K562 (cell line): Measurements from ENCODE around the gene SELENOK. TPM values are rescaled to one million over a fixed set of nuclear protein-coding genes. Genes with fewer than 3 reads are reported as not detected.

Source experiments
- ATAC-seq: fragments of 200-7000 bp; cut with Tn5 transposase; 3 replicates; pipeline ENCODE4 v1.9.1; 2020; ENCODE audit warnings: moderate library complexity
- BruUV-seq: library from RNA; stranded (reverse); fragments of 400-500 nt; replicated peaks from 2 replicates; lab custom pipeline; 2021; lab: Mats Ljungman, UMichigan
- CTCF ChIA-PET: fragments of 300-600 bp; formaldehyde crosslinking; extraction: SDS; loops from one replicate; lab custom pipeline; 2021; ENCODE audit warnings: low intra/inter-chr PET ratio; lab: Yijun Ruan, JAX
- POLR2A ChIA-PET: fragments of 300-600, 350-650 bp; sonication (Branson Sonifier 250); formaldehyde crosslinking; extraction: SDS; loops from one replicate; lab custom pipeline; 2021; ENCODE audit warnings: antibody characterized with exemption, inconsistent platforms; lab: Yijun Ruan, JAX
- DNase-seq, 4 experiments: peaks; one replicate each; pipeline versions ENCODE4 v3.0.0 to v3.0.0-alpha.2; 2011 to 2018; ENCODE audit warnings: low spot score in 3 of 4, mixed read lengths in 3 of 4; ENCODE audit errors: extremely low read depth in 1 of 4
- FAIRE-seq: peaks from 2 replicates; lab custom pipeline; 2011; peaks lifted over from hg19 to GRCh38; lab: Jason Lieb, UNC
- H2AFZ ChIP-seq: 2 replicates; pipeline ENCODE4 v1.6.0; 2011; ENCODE audit warnings: low read depth, low read length, control low read depth, inconsistent platforms
- H3K27ac ChIP-seq: fragments of 200-600 bp; 3 replicates; pipeline ENCODE4 v1.8.0; 2011; ENCODE audit warnings: low read depth, mild to moderate bottlenecking, control low read depth, inconsistent platforms, low read length, moderate library complexity, mixed read lengths; ENCODE audit errors: extremely low read depth
- H3K27me3 ChIP-seq, 2 experiments: fragments of 300-600 bp in 1 of 2; 2 replicates in 1 of 2; 3 replicates in 1 of 2; pipeline versions ENCODE4 v1.6.0 to v1.8.0; 2011; ENCODE audit warnings: inconsistent platforms in 2 of 2, low read length in 2 of 2, mild to moderate bottlenecking in 1 of 2, mixed read lengths in 1 of 2, moderate library complexity in 1 of 2; ENCODE audit not compliant: control insufficient read depth in 2 of 2, insufficient read depth in 2 of 2
- H3K36me3 ChIP-seq: fragments of 300-600 bp; 3 replicates; pipeline ENCODE4 v1.8.0; 2011; ENCODE audit warnings: mild to moderate bottlenecking, low read length, inconsistent platforms; ENCODE audit not compliant: control insufficient read depth, insufficient read depth
- H3K4me1 ChIP-seq, 2 experiments: fragments of 200-600 bp in 1 of 2; replicated peaks in 1 of 2; 2 replicates in 1 of 2; 3 replicates in 1 of 2; pipeline versions ENCODE4 v1.5.1 to v1.8.0; 2011; ENCODE audit warnings: inconsistent platforms in 2 of 2, low read length in 2 of 2, mild to moderate bottlenecking in 1 of 2, mixed read lengths in 1 of 2, moderate library complexity in 1 of 2; ENCODE audit not compliant: control insufficient read depth in 2 of 2, insufficient read depth in 2 of 2
- H3K4me2 ChIP-seq: 2 replicates; pipeline ENCODE4 v1.6.1; 2011; ENCODE audit warnings: low read length, control low read depth, inconsistent platforms, mixed read lengths; ENCODE audit not compliant: insufficient read depth
- H3K4me3 ChIP-seq: fragments of 200-600 bp; sonication (generic), shearing (Covaris generic); 2 replicates; pipeline ENCODE4 v1.5.1; 2016; ENCODE audit warnings: control low read depth, inconsistent platforms
- H3K79me2 ChIP-seq: fragments of 200-600 bp; 3 replicates; pipeline ENCODE4 v1.8.0; 2011; ENCODE audit warnings: low read length, inconsistent platforms; ENCODE audit not compliant: control insufficient read depth, insufficient read depth
- H3K9ac ChIP-seq, 2 experiments: 2 replicates each; pipeline versions ENCODE4 v1.6.0 to v1.6.1; 2011; ENCODE audit warnings: low read depth in 2 of 2, low read length in 2 of 2, control low read depth in 1 of 2, inconsistent platforms in 1 of 2, mild to moderate bottlenecking in 1 of 2, mixed read lengths in 1 of 2; ENCODE audit not compliant: insufficient read depth in 1 of 2
- H3K9me1 ChIP-seq: one replicate; pipeline ENCODE4 v1.6.0; 2011; ENCODE audit warnings: inconsistent platforms, mild to moderate bottlenecking, low read length, moderate library complexity; ENCODE audit not compliant: control insufficient read depth, insufficient read depth
- H3K9me3 ChIP-seq: replicated peaks from 2 replicates; pipeline ENCODE4 v1.5.1; 2011; ENCODE audit warnings: low read depth, low read length, inconsistent platforms; ENCODE audit not compliant: control insufficient read depth, insufficient read depth
- H4K20me1 ChIP-seq: replicated peaks from 2 replicates; pipeline ENCODE4 v1.6.1; 2011; ENCODE audit warnings: low read length, inconsistent platforms, mixed read lengths; ENCODE audit not compliant: control insufficient read depth, insufficient read depth
- CBX8 ChIP-seq: fragments of 200-600 bp; sonication (generic); IDR thresholded peaks from 2 replicates; pipeline ENCODE4 v1.6.1; 2012; ENCODE audit warnings: borderline replicate concordance, mixed run types, low read depth, mild to moderate bottlenecking, moderate library complexity, mixed read lengths, low read length, control low read depth, inconsistent platforms; ENCODE audit not compliant: poor library complexity, severe bottlenecking; ENCODE audit errors: extremely low read depth
- CREBBP ChIP-seq: IDR thresholded peaks from one replicate; pipeline ENCODE4 v1.6.1; 2012; ENCODE audit warnings: low read depth, mild to moderate bottlenecking, control low read depth, inconsistent platforms, low read length
- E2F3 ChIP-seq: fragments of 250-450 bp; sonication (Bioruptor Pico); IDR thresholded peaks from 2 replicates; pipeline ENCODE4 v1.4.0; 2020; ENCODE audit warnings: mild to moderate bottlenecking
- EGR1 ChIP-seq: fragments of 450-650 bp; conservative IDR thresholded peaks from 2 replicates; pipeline ENCODE4 v1.6.1; 2017; ENCODE audit warnings: mild to moderate bottlenecking
- GABPB1 ChIP-seq: sonication (generic); formaldehyde crosslinking; IDR thresholded peaks from 2 replicates; pipeline ENCODE4 v1.8.0; 2022; ENCODE audit warnings: mild to moderate bottlenecking, missing genetic modification reagents
- ILK ChIP-seq: fragments of 450-650 bp; IDR thresholded peaks from 2 replicates; pipeline ENCODE4 v1.6.1; 2016; ENCODE audit warnings: missing genetic modification characterization, low read depth, mild to moderate bottlenecking, missing compliant biosample characterization, moderate library complexity, borderline replicate concordance
- KDM1A ChIP-seq, 2 experiments: fragments of 450-650 bp; IDR thresholded peaks; 2 replicates each; pipeline ENCODE4 v1.6.1; 2016; ENCODE audit warnings: mild to moderate bottlenecking in 2 of 2
- NCOA6 ChIP-seq: fragments of 450-650 bp; IDR thresholded peaks from 2 replicates; pipeline ENCODE4 v1.6.1; 2017; ENCODE audit warnings: mild to moderate bottlenecking
- NRF1 ChIP-seq, 2 experiments: fragments of 450-650 bp; IDR thresholded peaks in 1 of 2; conservative IDR thresholded peaks in 1 of 2; 2 replicates each; pipeline ENCODE4 v1.6.1; 2014; ENCODE audit warnings: mild to moderate bottlenecking in 2 of 2
- PTTG1 ChIP-seq: fragments of 450-650 bp; IDR thresholded peaks from 2 replicates; pipeline ENCODE4 v1.6.1; 2016; ENCODE audit warnings: low read depth, mild to moderate bottlenecking, missing genetic modification characterization, missing compliant biosample characterization
- TFAM ChIP-seq: fragments of 250-450 bp; sonication (Bioruptor Pico); conservative IDR thresholded peaks from 2 replicates; pipeline ENCODE4 v1.5.0; 2021; ENCODE audit warnings: mild to moderate bottlenecking, moderate library complexity
- YY1 ChIP-seq, 3 experiments: IDR thresholded peaks; 2 replicates each; pipeline ENCODE4 v1.6.1; 2011; ENCODE audit warnings: low read length in 2 of 3, mild to moderate bottlenecking in 2 of 3, moderate library complexity in 2 of 3, borderline replicate concordance in 1 of 3, control low read depth in 1 of 3, low read depth in 1 of 3; ENCODE audit not compliant: insufficient read depth in 3 of 3, insufficient replicate concordance in 2 of 3, control insufficient read depth in 1 of 3, insufficient read length in 1 of 3; ENCODE audit errors: extremely low read depth in 1 of 3
- ZNF175 ChIP-seq: fragments of 200-800 bp; sonication (Bioruptor generic); IDR thresholded peaks from 2 replicates; pipeline ENCODE4 v1.6.1; 2016; ENCODE audit warnings: low read depth, mild to moderate bottlenecking, missing genetic modification characterization, missing compliant biosample characterization
- WGBS: fragments of 100-300 bp; shearing (Covaris generic); methylation state at CpG from one replicate; pipeline ENCODE4 v1.1.6; 2016; ENCODE audit warnings: low coverage, mixed read lengths; ENCODE audit not compliant: insufficient coverage; ENCODE audit errors: missing lambda C conversion rate; 5-methylcytosine and 5-hydroxymethylcytosine counted together
- in situ Hi-C: fragments of 300-500 bp; cut with MboI; formaldehyde crosslinking; loops from 4 replicates; pipeline ENCODE4 v1.15.0; 2018; ENCODE audit warnings: inconsistent platforms, mixed read lengths
- intact Hi-C: fragments of 100-400 bp; cut with micrococcal nuclease; formaldehyde crosslinking; loops from 2 replicates; pipeline ENCODE4 v1.14.2; 2022
- polyA plus RNA-seq, 8 experiments: library from polyadenylated mRNA; depleted of rRNA in 4 of 8; stranded (reverse) in 5 of 8; unstranded in 3 of 8; fragments of >200 nt; fragmentation: Nextera tagmentation in 2 of 8; fragmentation: Illumina TruSeq in 1 of 8; extraction: Ambion mirVana in 2 of 8; extraction: Trizol in 1 of 8; gene quantifications; 2 replicates each; pipeline versions ENCODE4 v1.2.1 to v1.2.3, GENCODE V29; 2011 to 2014; ENCODE audit warnings: inconsistent platforms in 1 of 8, missing spikeins in 1 of 8
- total RNA-seq, 7 experiments: library from RNA; depleted of rRNA in 6 of 7; stranded (reverse); fragments of >200 nt in 6 of 7; fragmentation: Illumina TruSeq in 2 of 7; extraction: Trizol in 2 of 7; gene quantifications; 2 replicates each; pipeline versions ENCODE4 v1.2.1 to v1.2.3, GENCODE V29; 2011 to 2021; ENCODE audit warnings: low replicate concordance in 1 of 7
- TF ChIP-seq, protein P1 (sequence below): fragments of 200-800 bp; sonication (Bioruptor generic); IDR thresholded peaks from 2 replicates; pipeline ENCODE4 v1.6.1; 2017; ENCODE audit warnings: missing genetic modification characterization, missing compliant biosample characterization
- TF ChIP-seq, protein P2 (sequence below): fragments of 250-450 bp; sonication (Bioruptor Pico); IDR thresholded peaks from 2 replicates; pipeline ENCODE4 v1.8.0; 2022; ENCODE audit warnings: moderate library complexity, mild to moderate bottlenecking, inconsistent platforms
- TF ChIP-seq, protein P3 (sequence below), 3 experiments: IDR thresholded peaks in 2 of 3; conservative IDR thresholded peaks in 1 of 3; 2 replicates each; pipeline ENCODE4 v1.5.1; 2011 to 2012; ENCODE audit warnings: low read length in 3 of 3, mild to moderate bottlenecking in 3 of 3, control low read depth in 2 of 3, improper control_type of control experiment in 1 of 3, inconsistent platforms in 1 of 3, low read depth in 1 of 3, mixed read lengths in 1 of 3, moderate library complexity in 1 of 3; ENCODE audit not compliant: insufficient read depth in 2 of 3

SELENOK gene
- total and polyA plus RNA-seq, 9 of the 15 experiments (the other 6 are each of a cell fraction or from before 2014, with no cell fraction given) = 18.3 to 164 (median 34.8) TPM

DNA sequence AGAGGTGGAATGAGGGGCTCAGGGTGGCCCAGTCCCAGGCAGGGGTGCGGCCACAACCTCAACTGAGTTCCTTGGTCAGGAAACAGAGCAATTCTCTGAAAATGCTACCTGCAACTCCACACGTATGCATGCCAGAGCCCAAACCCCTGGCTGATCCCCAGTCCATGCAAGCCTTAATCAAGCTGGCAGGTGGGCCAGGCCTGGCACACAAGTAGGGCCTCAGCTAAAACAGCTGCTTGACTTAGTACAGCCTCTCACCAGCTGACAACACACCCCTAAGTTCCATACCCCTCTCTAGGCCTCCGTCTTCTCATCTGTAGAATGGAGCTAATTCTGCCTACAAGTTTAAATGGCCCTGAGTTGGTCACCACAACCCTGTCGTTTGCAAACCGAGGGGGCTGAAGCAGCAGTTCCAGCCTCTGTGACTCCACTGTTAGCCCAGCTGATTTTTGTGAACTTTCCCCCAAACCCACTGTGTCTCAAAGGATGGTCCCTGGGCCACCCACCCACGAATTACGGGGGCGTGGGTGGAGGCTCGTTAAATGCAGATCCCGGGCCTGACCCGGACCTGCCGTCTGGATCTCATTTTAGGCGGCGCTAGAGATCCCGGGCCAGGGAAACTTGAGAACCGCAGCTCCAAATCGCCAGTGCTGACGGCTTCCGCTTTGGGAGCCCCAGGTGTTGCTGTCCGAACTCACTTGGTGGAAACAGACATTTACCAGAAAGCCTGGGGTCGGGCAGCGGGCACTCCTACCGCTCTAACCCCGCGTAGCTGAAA, 46.4 kb downstream of the SELENOK start:
- no TSS peak for BruUV-seq
- no peak for TF ChIP-seq NRF1 (conservative IDR thresholded peaks at IDR 0.05 in 1 of 2, IDR thresholded peaks at IDR 0.05 in 1 of 2)
- 0 out of 2 replicates have a peak, but pooled peaks have one; percentile 16 for TF ChIP-seq GABPB1 (CRISPR knock-in tag)
- TF ChIP-seq YY1 (IDR thresholded peaks at IDR 0.05; ENCODE audit: borderline replicate concordance in 1 of 3, control insufficient read depth in 1 of 3, extremely low read depth in 1 of 3, insufficient read depth in 3 of 3, insufficient read length in 1 of 3, insufficient replicate concordance in 2 of 3, low read depth in 1 of 3, low read length in 2 of 3) = no peak
- TF ChIP-seq, protein P1, sequence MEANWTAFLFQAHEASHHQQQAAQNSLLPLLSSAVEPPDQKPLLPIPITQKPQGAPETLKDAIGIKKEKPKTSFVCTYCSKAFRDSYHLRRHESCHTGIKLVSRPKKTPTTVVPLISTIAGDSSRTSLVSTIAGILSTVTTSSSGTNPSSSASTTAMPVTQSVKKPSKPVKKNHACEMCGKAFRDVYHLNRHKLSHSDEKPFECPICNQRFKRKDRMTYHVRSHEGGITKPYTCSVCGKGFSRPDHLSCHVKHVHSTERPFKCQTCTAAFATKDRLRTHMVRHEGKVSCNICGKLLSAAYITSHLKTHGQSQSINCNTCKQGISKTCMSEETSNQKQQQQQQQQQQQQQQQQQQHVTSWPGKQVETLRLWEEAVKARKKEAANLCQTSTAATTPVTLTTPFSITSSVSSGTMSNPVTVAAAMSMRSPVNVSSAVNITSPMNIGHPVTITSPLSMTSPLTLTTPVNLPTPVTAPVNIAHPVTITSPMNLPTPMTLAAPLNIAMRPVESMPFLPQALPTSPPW (CRISPR knock-in tag) = no peak
- no peak for TF ChIP-seq TFAM (CRISPR knock-in tag)
- no peak for TF ChIP-seq CBX8
- TF ChIP-seq E2F3 = no peak
- TF ChIP-seq CREBBP = no peak
- TF ChIP-seq, protein P2, sequence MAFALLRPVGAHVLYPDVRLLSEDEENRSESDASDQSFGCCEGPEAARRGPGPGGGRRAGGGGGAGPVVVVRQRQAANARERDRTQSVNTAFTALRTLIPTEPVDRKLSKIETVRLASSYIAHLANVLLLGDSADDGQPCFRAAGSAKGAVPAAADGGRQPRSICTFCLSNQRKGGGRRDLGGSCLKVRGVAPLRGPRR = no peak
- no peak for TF ChIP-seq KDM1A (IDR thresholded peaks at IDR 0.05)
- no peak for TF ChIP-seq ZNF175 (CRISPR knock-in tag)
- no peak for TF ChIP-seq ILK (tag)
- TF ChIP-seq NCOA6 = no peak
- no peak for TF ChIP-seq PTTG1 (tag)
- TF ChIP-seq, protein P3, sequence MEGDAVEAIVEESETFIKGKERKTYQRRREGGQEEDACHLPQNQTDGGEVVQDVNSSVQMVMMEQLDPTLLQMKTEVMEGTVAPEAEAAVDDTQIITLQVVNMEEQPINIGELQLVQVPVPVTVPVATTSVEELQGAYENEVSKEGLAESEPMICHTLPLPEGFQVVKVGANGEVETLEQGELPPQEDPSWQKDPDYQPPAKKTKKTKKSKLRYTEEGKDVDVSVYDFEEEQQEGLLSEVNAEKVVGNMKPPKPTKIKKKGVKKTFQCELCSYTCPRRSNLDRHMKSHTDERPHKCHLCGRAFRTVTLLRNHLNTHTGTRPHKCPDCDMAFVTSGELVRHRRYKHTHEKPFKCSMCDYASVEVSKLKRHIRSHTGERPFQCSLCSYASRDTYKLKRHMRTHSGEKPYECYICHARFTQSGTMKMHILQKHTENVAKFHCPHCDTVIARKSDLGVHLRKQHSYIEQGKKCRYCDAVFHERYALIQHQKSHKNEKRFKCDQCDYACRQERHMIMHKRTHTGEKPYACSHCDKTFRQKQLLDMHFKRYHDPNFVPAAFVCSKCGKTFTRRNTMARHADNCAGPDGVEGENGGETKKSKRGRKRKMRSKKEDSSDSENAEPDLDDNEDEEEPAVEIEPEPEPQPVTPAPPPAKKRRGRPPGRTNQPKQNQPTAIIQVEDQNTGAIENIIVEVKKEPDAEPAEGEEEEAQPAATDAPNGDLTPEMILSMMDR (IDR thresholded peaks at IDR 0.05 in 2 of 3, conservative IDR thresholded peaks at IDR 0.05 in 1 of 3; ENCODE audit: insufficient read depth in 2 of 3, low read depth in 1 of 3, low read length in 3 of 3) = peak; percentile 4 to 12 (median 5); a peak in 1 of 6 replicates
- peak; percentile 66 for TF ChIP-seq EGR1

More for the DNA sequence above, 46.4 kb downstream of the SELENOK start:
- H3K27me3 ChIP-seq = peaks cover 0 to 25% of the 10 kb centered on the region in 2 experiments; a peak in 2 of 5 replicates
- no peak overlapping the region for H3K27ac ChIP-seq
- in situ Hi-C loops = no loop called here
- peaks cover 0 to 13% of the 10 kb centered on the region in 2 experiments; a peak in 2 of 5 replicates for H3K4me1 ChIP-seq
- CTCF ChIA-PET = no interaction called here
- ATAC-seq (peak; percentile 57), FAIRE-seq (no peak), DNase-seq (peak; percentile 22 to 31 (median 24))
- no peaks in the 10 kb centered on the region for H3K9me1 ChIP-seq
- H3K79me2 ChIP-seq = no peaks in the 10 kb centered on the region
- intact Hi-C loops = no loop called here
- WGBS = 17% methylated on average over 20 of the region's 25 CpGs
- H3K9ac ChIP-seq = peak overlapping the region; percentile 14 to 71; a peak in 2 of 4 replicates
- H3K4me2 ChIP-seq = 0 out of 2 replicates have a peak overlapping the region, but pooled peaks have one; percentile 18
- POLR2A ChIA-PET = interaction anchor here (0.6 to 1.1 kb wide), 3 partner anchors 37 to 541 kb away, joined by 3 read pairs; partner anchors contain the start of gene SELENOK
- no peaks in the 10 kb centered on the region for H3K36me3 ChIP-seq
- H3K4me3 ChIP-seq = peak overlapping the region; percentile 19; the same call in 1 of the 2 replicates
- H4K20me1 ChIP-seq = no peaks in the 10 kb centered on the region
- 0 out of 2 replicates have a peak overlapping the region, but pooled peaks have one; percentile 32 for H2AFZ ChIP-seq
- no peaks in the 10 kb centered on the region for H3K9me3 ChIP-seq
